Peyer's patch (tissue), 4 donors: ENCODE measurements around the gene HTRA3.

ENCODE experiments used
- POLR2A ChIP-seq, 2 donors: fragments of 450-650 bp; IDR thresholded peaks; one replicate each; pipeline ENCODE4 v1.5.1; 2017; ENCODE audit warnings: antibody characterized with exemption in 2 of 2, mild to moderate bottlenecking in 2 of 2, moderate library complexity in 2 of 2
- TF ChIP-seq, protein P1 (sequence below), 6 experiments: fragments of 450-650 bp in 4 of 6; fragments of 200-600 bp in 2 of 6; sonication (generic) in 1 of 6; IDR thresholded peaks; one replicate each; pipeline ENCODE4 v1.5.1; 2017 to 2019; ENCODE audit warnings: antibody characterized with exemption in 6 of 6, mild to moderate bottlenecking in 3 of 6, moderate library complexity in 1 of 6

GRCh38 chr4:8350352-8350751 is 80.8 kb downstream of the HTRA3 start:
- TF ChIP-seq, protein P1, sequence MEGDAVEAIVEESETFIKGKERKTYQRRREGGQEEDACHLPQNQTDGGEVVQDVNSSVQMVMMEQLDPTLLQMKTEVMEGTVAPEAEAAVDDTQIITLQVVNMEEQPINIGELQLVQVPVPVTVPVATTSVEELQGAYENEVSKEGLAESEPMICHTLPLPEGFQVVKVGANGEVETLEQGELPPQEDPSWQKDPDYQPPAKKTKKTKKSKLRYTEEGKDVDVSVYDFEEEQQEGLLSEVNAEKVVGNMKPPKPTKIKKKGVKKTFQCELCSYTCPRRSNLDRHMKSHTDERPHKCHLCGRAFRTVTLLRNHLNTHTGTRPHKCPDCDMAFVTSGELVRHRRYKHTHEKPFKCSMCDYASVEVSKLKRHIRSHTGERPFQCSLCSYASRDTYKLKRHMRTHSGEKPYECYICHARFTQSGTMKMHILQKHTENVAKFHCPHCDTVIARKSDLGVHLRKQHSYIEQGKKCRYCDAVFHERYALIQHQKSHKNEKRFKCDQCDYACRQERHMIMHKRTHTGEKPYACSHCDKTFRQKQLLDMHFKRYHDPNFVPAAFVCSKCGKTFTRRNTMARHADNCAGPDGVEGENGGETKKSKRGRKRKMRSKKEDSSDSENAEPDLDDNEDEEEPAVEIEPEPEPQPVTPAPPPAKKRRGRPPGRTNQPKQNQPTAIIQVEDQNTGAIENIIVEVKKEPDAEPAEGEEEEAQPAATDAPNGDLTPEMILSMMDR (IDR thresholded peaks at IDR 0.05), result no peak
- no peak for TF ChIP-seq POLR2A (IDR thresholded peaks at IDR 0.05)
